ENCODE results near the gene CENPX.

GRCh38 chr17:82062984-82063368 is 40.3 kb upstream of the CENPX start:
- TF ChIP-seq CTCF (IDR thresholded peaks at IDR 0.05) (no peak), POLR2A (IDR thresholded peaks at IDR 0.05) (no peak)

Data from body of pancreas (tissue), 4 donors.